GM12878 (cell line): Measurements from ENCODE around the gene C1orf198. TPM values are rescaled to one million over a fixed set of nuclear protein-coding genes. Genes with fewer than 3 reads are reported as not detected.

Experiments used
- ATAC-seq: fragments of 200-7000 bp; cut with Tn5 transposase; 3 replicates; pipeline ENCODE4 v1.9.1; 2020; ENCODE audit warnings: mild to moderate bottlenecking, moderate library complexity
- BruUV-seq: library from RNA; stranded (reverse); fragments of 400-500 nt; replicated peaks from 2 replicates; lab custom pipeline; 2021; lab: Mats Ljungman, UMichigan
- CTCF ChIA-PET: fragments of 300-600 bp; sonication (Branson Sonifier 250); formaldehyde crosslinking; extraction: SDS; loops from one replicate; lab custom pipeline; 2021; ENCODE audit warnings: inconsistent platforms; lab: Yijun Ruan, JAX
- POLR2A ChIA-PET: fragments of 350-600 bp; formaldehyde crosslinking; extraction: SDS; loops from one replicate; lab custom pipeline; 2021; ENCODE audit warnings: inconsistent platforms; lab: Charles Lee
- RAD21 ChIA-PET: fragments of 300-600 bp; sonication (Branson Sonifier 250); formaldehyde crosslinking; loops from one replicate; lab custom pipeline; 2023; ENCODE audit warnings: antibody characterized with exemption; ENCODE audit not compliant: unreplicated experiment; lab: Charles Lee
- SMC1A ChIA-PET: fragments of 300-600 bp; sonication (Branson Sonifier 250); formaldehyde crosslinking; loops from one replicate; lab custom pipeline; 2023; ENCODE audit not compliant: unreplicated experiment, uncharacterized antibody; lab: Charles Lee
- DNase-seq: peaks from one replicate; pipeline ENCODE4 v3.0.0-alpha.2; 2011; ENCODE audit warnings: low read depth, low spot score
- FAIRE-seq: peaks from 3 replicates; lab custom pipeline; 2011; peaks lifted over from hg19 to GRCh38; lab: Jason Lieb, UNC
- H2AFZ ChIP-seq: 2 replicates; pipeline ENCODE4 v1.6.0; 2011; ENCODE audit warnings: low read depth, low read length, control low read depth; ENCODE audit not compliant: control insufficient read depth
- H3K27ac ChIP-seq: 2 replicates; pipeline ENCODE4 v1.5.1; 2011; ENCODE audit warnings: control low read depth; ENCODE audit not compliant: control insufficient read depth, insufficient read depth
- H3K27me3 ChIP-seq, 2 experiments: replicated peaks in 1 of 2; 2 replicates each; pipeline versions ENCODE4 v1.6.0 to v1.6.1; 2011; ENCODE audit warnings: low read length in 1 of 2; ENCODE audit not compliant: control insufficient read depth in 2 of 2, insufficient read depth in 2 of 2
- H3K36me3 ChIP-seq, 2 experiments: 2 replicates each; pipeline ENCODE4 v1.5.1; 2011; ENCODE audit warnings: low read length in 1 of 2; ENCODE audit not compliant: control insufficient read depth in 2 of 2, insufficient read depth in 2 of 2
- H3K4me1 ChIP-seq: 2 replicates; pipeline ENCODE4 v1.6.1; 2011; ENCODE audit warnings: mild to moderate bottlenecking, low read length, moderate library complexity, mixed read lengths; ENCODE audit not compliant: control insufficient read depth, insufficient read depth
- H3K4me2 ChIP-seq: 2 replicates; pipeline ENCODE4 v1.6.0; 2011; ENCODE audit warnings: control low read depth; ENCODE audit not compliant: control insufficient read depth, insufficient read depth
- H3K4me3 ChIP-seq: fragments of 200-600 bp; sonication (generic); 2 replicates; pipeline ENCODE4 v1.5.1; 2016
- H3K79me2 ChIP-seq: 2 replicates; pipeline ENCODE4 v1.6.0; 2011; ENCODE audit warnings: low read length; ENCODE audit not compliant: control insufficient read depth, insufficient read depth
- H3K9ac ChIP-seq: 2 replicates; pipeline ENCODE4 v1.8.0; 2011; ENCODE audit warnings: low read length, control low read depth, mixed read lengths; ENCODE audit not compliant: control insufficient read depth, insufficient read depth
- H3K9me3 ChIP-seq: replicated peaks from 3 replicates; pipeline ENCODE4 v1.5.1; 2011; ENCODE audit warnings: mild to moderate bottlenecking, low read length; ENCODE audit not compliant: control insufficient read depth, insufficient read depth
- H4K20me1 ChIP-seq: 2 replicates; pipeline ENCODE4 v1.6.0; 2011; ENCODE audit not compliant: control insufficient read depth, insufficient read depth
- BCL11A ChIP-seq: IDR thresholded peaks from 2 replicates; pipeline ENCODE4 v1.6.1; 2011; ENCODE audit warnings: low read depth, low read length
- CBX5 ChIP-seq: sonication (generic); IDR thresholded peaks from 2 replicates; pipeline ENCODE4 v1.6.1; 2016; ENCODE audit warnings: low read depth, moderate library complexity, mild to moderate bottlenecking, inconsistent platforms
- IRF3 ChIP-seq: fragments of 450-650 bp; IDR thresholded peaks from 2 replicates; pipeline ENCODE4 v1.6.1; 2014; ENCODE audit warnings: mild to moderate bottlenecking
- NRF1 ChIP-seq: conservative IDR thresholded peaks from 2 replicates; pipeline ENCODE4 v1.6.1; 2011; ENCODE audit warnings: mild to moderate bottlenecking, low read depth, low read length, improper control_type of control experiment
- RAD21 ChIP-seq: IDR thresholded peaks from 2 replicates; pipeline ENCODE4 v1.6.1; 2011; ENCODE audit warnings: mild to moderate bottlenecking, low read depth, low read length, moderate library complexity; ENCODE audit not compliant: insufficient read depth
- RB1 ChIP-seq: fragments of 450-650 bp; formaldehyde crosslinking; IDR thresholded peaks from 2 replicates; pipeline ENCODE4 v1.6.1; 2017; ENCODE audit warnings: mild to moderate bottlenecking, borderline replicate concordance
- SIN3A ChIP-seq: IDR thresholded peaks from 2 replicates; pipeline ENCODE4 v1.6.1; 2012; ENCODE audit warnings: low read depth, low read length, improper control_type of control experiment
- SREBF2 ChIP-seq: IDR thresholded peaks from 2 replicates; pipeline ENCODE4 v1.6.1; 2012; ENCODE audit warnings: mild to moderate bottlenecking, low read length
- WGBS: methylation state at CpG from one replicate; pipeline ENCODE4 v1.1.6; 2016; ENCODE audit warnings: low lambda C conversion rate; ENCODE audit not compliant: insufficient replicate concordance, insufficient coverage; ENCODE audit errors: missing lambda C conversion rate; 5-methylcytosine and 5-hydroxymethylcytosine counted together
- in situ Hi-C: fragments of 300-500 bp; cut with MboI; formaldehyde crosslinking; loops from 9 replicates; pipeline ENCODE4 v1.14.3; 2018; ENCODE audit warnings: mixed read lengths
- intact Hi-C: fragments of 100-400 bp; cut with micrococcal nuclease; formaldehyde crosslinking; loops from one replicate; pipeline ENCODE4 v1.14.2; 2022; ENCODE audit not compliant: unreplicated experiment
- polyA plus RNA-seq, 11 experiments: library from polyadenylated mRNA; depleted of rRNA in 4 of 11; unstranded in 6 of 11; stranded (reverse) in 5 of 11; fragments of >200 nt; fragmentation: Nextera tagmentation in 4 of 11; fragmentation: Illumina TruSeq in 1 of 11; extraction: Ambion mirVana in 4 of 11; extraction: Trizol in 1 of 11; gene quantifications; 1 replicate in 1 of 11; 2 replicates in 10 of 11; pipeline versions ENCODE4 v1.2.1 to v1.2.3, GENCODE V29; 2011 to 2016; ENCODE audit warnings: inconsistent platforms in 2 of 11, missing spikeins in 2 of 11, low read depth in 1 of 11
- total RNA-seq, 4 experiments: library from RNA; depleted of rRNA in 3 of 4; stranded (reverse); fragments of >200 nt in 3 of 4; fragmentation: Illumina TruSeq in 1 of 4; extraction: Trizol in 1 of 4; gene quantifications; 2 replicates each; pipeline versions ENCODE4 v1.2.1 to v1.2.3, GENCODE V29; 2013 to 2021

C1orf198 gene
- total and polyA plus RNA-seq, 10 of the 15 experiments (the other 5 are each of a cell fraction or from before 2014, with no cell fraction given) = 0.16 to 2.8 (median 1.1) TPM

GRCh38 chr1:230850547-230850946, 17.8 kb downstream of the C1orf198 start:
- DNase-seq = no peak
- no peak overlapping the region for H3K4me2 ChIP-seq
- H3K4me3 ChIP-seq = no peak overlapping the region
- ChIA-PET CTCF (no interaction called here), RAD21 (no interaction called here), SMC1A (no interaction called here), POLR2A (no interaction called here)
- intact Hi-C loops = no loop called here
- no peaks in the 10 kb centered on the region for H3K9me3 ChIP-seq
- ATAC-seq = no peak
- WGBS = 54% methylated on average over 7 of the region's 8 CpGs
- no peaks in the 10 kb centered on the region for H3K4me1 ChIP-seq
- BruUV-seq = no TSS peak
- no peak overlapping the region for H3K9ac ChIP-seq
- in situ Hi-C loops = no loop called here
- H3K27me3 ChIP-seq = no peaks in the 10 kb centered on the region
- FAIRE-seq = no peak
- H3K36me3 ChIP-seq = no peaks in the 10 kb centered on the region
- no peak for TF ChIP-seq RAD21
- TF ChIP-seq SREBF2 = no peak
- no peak for TF ChIP-seq RB1
- TF ChIP-seq SIN3A = no peak
- TF ChIP-seq IRF3 = no peak
- TF ChIP-seq NRF1 = no peak
- TF ChIP-seq BCL11A = no peak
- no peak for TF ChIP-seq CBX5
- no peak overlapping the region for H2AFZ ChIP-seq
- H3K79me2 ChIP-seq = no peaks in the 10 kb centered on the region
- H4K20me1 ChIP-seq = no peaks in the 10 kb centered on the region
- no peak overlapping the region for H3K27ac ChIP-seq
